Fibroblast of skin of abdomen (primary cell): ENCODE results near the gene ERCC6L2.

Experiments
- DNase-seq: peaks from one replicate; pipeline ENCODE4 v3.0.0-alpha.2; 2013

Gene ERCC6L2

GRCh38 chr9:95981761-95982390, 106.4 kb downstream of the ERCC6L2 start:
- DNase-seq, result peak; percentile 24

GRCh38 chr9:95985440-95986055, 110.1 kb downstream of the ERCC6L2 start:
- no peak for DNase-seq

GRCh38 chr9:95989297-95989696, 113.8 kb downstream of the ERCC6L2 start:
- DNase-seq, result no peak

- no peak for DNase-seq
These were observed 115.8 kb downstream of the ERCC6L2 start for GRCh38 chr9:95991326-95991725.

GRCh38 chr9:95992536-95992935, 117.0 kb downstream of the ERCC6L2 start:
- DNase-seq, result no peak

- no peak for DNase-seq
These were observed 117.8 kb downstream of the ERCC6L2 start for GRCh38 chr9:95993337-95993736.

- no peak for DNase-seq
These were observed 123.9 kb downstream of the ERCC6L2 start for GRCh38 chr9:95999390-95999789.

GRCh38 chr9:96004379-96004778, 128.9 kb downstream of the ERCC6L2 start:
- no peak for DNase-seq

- DNase-seq, result no peak
These were observed 130.9 kb downstream of the ERCC6L2 start for GRCh38 chr9:96006296-96006879.

GRCh38 chr9:96006961-96007360, 131.5 kb downstream of the ERCC6L2 start:
- DNase-seq, result peak; percentile 51

- DNase-seq, result no peak
These were observed 133.2 kb downstream of the ERCC6L2 start for GRCh38 chr9:96008502-96009222.

- no peak for DNase-seq
These were observed 133.7 kb downstream of the ERCC6L2 start for GRCh38 chr9:96009223-96009602.

GRCh38 chr9:96009690-96010472, 134.4 kb downstream of the ERCC6L2 start:
- DNase-seq, result no peak

GRCh38 chr9:96014078-96014477, 138.6 kb downstream of the ERCC6L2 start:
- DNase-seq, result no peak

GRCh38 chr9:96015876-96016686, 140.6 kb downstream of the ERCC6L2 start:
- DNase-seq, result no peak
